Measurements from ENCODE around the gene SPOCK3. TPM values are rescaled to one million over a fixed set of nuclear protein-coding genes. Genes with fewer than 3 reads are reported as not detected.

SPOCK3 gene
- total RNA-seq, 2 donors from 2014 or later: not detected

DNA sequence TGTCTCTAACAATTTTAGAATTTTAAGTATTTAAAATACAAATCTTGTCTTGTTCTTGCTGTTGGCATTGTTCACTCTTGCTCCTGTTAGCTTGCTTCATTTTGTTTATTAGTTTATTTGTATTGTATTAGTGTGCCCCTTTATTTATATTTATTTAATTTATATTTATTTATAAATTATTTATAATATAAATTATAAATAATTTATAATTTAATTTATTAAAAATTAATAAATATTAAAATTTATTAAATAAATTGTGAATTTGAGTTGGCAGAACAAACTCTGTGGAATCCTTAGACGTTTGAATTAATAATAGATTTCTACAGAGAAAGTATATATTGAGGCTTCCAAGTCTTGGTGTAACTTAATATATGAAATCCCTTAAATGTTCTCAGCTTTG lies 331.4 kb downstream of the SPOCK3 start:
- H3K36me3 ChIP-seq: no peaks in the 10 kb centered on the region
- TF ChIP-seq, protein P1, sequence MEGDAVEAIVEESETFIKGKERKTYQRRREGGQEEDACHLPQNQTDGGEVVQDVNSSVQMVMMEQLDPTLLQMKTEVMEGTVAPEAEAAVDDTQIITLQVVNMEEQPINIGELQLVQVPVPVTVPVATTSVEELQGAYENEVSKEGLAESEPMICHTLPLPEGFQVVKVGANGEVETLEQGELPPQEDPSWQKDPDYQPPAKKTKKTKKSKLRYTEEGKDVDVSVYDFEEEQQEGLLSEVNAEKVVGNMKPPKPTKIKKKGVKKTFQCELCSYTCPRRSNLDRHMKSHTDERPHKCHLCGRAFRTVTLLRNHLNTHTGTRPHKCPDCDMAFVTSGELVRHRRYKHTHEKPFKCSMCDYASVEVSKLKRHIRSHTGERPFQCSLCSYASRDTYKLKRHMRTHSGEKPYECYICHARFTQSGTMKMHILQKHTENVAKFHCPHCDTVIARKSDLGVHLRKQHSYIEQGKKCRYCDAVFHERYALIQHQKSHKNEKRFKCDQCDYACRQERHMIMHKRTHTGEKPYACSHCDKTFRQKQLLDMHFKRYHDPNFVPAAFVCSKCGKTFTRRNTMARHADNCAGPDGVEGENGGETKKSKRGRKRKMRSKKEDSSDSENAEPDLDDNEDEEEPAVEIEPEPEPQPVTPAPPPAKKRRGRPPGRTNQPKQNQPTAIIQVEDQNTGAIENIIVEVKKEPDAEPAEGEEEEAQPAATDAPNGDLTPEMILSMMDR (IDR thresholded peaks at IDR 0.05): no peak
- no peak overlapping the region for H3K27ac ChIP-seq
- no peaks in the 10 kb centered on the region for H3K9me3 ChIP-seq
- H3K4me1 ChIP-seq: no peaks in the 10 kb centered on the region
- no peak for DNase-seq (ENCODE audit: low spot score)
- no peak overlapping the region for H3K4me3 ChIP-seq
- H3K27me3 ChIP-seq: no peaks in the 10 kb centered on the region

DNA sequence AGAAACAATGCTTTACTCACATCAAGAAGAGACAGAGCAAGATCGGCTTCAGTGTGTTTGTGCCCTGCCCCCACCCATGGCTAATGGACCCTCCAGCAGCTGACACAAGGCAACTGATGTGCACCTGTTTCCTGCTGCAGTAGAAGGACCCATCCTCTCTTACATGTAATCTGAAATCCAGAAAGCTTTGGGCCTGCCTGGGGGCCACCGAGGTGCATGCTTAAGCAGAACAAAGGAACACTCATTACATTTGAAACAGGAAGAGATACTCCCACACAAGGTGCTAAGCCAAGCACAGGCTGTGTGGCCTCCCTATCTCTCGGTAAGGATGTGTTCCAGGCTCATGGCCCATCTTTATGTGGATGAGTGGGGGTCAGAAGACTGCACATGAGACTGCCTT lies 338.0 kb downstream of the SPOCK3 start:
- Histone ChIP-seq H3K27ac (no peak overlapping the region), H3K9me3 (no peaks in the 10 kb centered on the region)
- no peak for DNase-seq (ENCODE audit: low spot score)

DNA sequence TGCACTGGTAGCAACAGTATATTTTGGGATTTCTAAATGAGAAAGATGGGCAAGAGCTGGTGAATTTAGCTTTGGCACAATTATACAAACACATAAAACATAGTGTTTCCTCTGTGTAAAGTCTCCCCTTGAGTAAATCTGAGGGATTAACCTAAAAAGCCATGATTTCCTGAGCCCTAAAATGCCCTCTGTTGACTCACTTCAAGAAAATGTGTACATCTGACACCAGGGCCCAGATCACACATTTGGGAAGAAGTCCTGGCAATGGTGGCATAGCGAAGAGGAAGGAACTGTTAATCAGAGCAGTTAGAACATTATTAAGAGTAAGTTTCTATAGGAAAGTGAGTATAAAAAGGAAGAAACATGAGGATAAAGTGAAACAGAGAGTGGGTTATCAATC lies 338.5 kb downstream of the SPOCK3 start:
- Histone ChIP-seq H3K4me3 (no peak overlapping the region), H3K36me3 (no peaks in the 10 kb centered on the region), H3K4me1 (no peaks in the 10 kb centered on the region), H3K27me3 (no peaks in the 10 kb centered on the region), H3K27ac (no peak overlapping the region), H3K9me3 (no peaks in the 10 kb centered on the region)
- TF ChIP-seq, protein P1 (IDR thresholded peaks at IDR 0.05): no peak
- DNase-seq (ENCODE audit: low spot score): no peak

More for the DNA sequence above, 338.0 kb downstream of the SPOCK3 start:
- Histone ChIP-seq H3K4me1 (no peaks in the 10 kb centered on the region), H3K36me3 (no peaks in the 10 kb centered on the region), H3K27me3 (no peaks in the 10 kb centered on the region), H3K4me3 (no peak overlapping the region)
- TF ChIP-seq, protein P1 (IDR thresholded peaks at IDR 0.05): no peak

DNA sequence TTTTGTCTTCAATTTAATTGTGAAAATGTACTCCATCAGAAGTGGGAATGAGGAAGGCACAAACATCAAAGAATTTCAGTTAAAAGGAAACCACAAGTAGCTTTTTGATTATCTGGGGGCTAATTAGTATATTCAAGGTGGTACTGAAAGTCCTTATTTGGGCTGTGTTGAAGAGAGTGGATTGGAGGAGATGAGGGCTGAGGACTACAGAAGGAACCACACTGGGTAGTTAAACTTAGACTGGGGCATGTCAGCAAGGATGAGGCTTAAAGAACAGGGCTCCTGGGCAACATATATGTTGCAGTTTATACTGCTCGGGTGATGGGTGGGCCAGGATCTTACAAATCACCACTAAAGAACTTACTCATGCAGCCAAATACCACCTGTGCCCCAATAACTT lies 346.8 kb downstream of the SPOCK3 start:
- no peak for DNase-seq (ENCODE audit: low spot score)
- Histone ChIP-seq H3K4me3 (no peak overlapping the region), H3K27me3 (no peaks in the 10 kb centered on the region), H3K9me3 (no peaks in the 10 kb centered on the region), H3K27ac (no peak overlapping the region), H3K4me1 (no peaks in the 10 kb centered on the region), H3K36me3 (no peaks in the 10 kb centered on the region)
- TF ChIP-seq, protein P1 (IDR thresholded peaks at IDR 0.05): no peak

DNA sequence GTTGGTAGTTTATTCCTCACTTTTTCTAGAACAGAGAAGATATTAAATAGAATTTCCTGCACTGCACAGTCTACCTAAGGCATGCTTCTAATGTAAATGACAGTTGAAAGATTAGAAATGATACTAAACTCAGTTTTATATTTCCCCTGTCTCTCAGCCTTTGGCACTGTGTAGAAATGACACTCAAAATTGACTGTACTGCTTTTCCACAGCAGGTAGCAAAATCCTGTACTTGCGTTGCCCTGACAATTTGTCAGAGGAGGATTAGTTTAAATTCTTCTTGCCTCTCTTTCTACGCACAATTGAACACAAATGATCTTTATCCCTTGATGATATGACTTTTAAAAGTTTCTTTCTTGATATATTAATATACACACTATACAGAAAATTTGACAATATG lies 347.6 kb downstream of the SPOCK3 start:
- TF ChIP-seq, protein P1 (IDR thresholded peaks at IDR 0.05): no peak
- Histone ChIP-seq H3K4me3 (no peak overlapping the region), H3K27ac (no peak overlapping the region), H3K9me3 (no peaks in the 10 kb centered on the region), H3K36me3 (no peaks in the 10 kb centered on the region), H3K4me1 (no peaks in the 10 kb centered on the region), H3K27me3 (no peaks in the 10 kb centered on the region)
- no peak for DNase-seq (ENCODE audit: low spot score)

DNA sequence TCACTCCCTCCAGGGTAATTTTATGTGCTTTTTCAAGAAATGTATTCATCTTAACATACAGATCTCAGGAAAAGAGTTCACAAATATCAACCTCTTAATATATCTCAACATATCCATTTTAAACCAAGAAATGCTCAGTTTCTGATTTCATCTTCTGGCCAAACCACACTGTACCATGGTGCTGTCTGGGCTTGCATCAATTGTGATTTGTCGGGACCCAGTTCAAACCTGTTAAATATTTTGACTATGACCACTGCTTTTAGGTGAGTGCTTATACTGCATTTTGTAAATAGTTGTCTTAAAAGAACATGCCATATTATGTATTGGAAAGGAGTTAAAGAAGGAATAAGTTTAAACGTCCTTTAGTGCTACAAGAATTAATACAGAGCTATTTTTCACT lies 352.1 kb downstream of the SPOCK3 start:
- no peaks in the 10 kb centered on the region for H3K9me3 ChIP-seq
- no peak overlapping the region for H3K4me3 ChIP-seq
- no peaks in the 10 kb centered on the region for H3K36me3 ChIP-seq
- no peak overlapping the region for H3K27ac ChIP-seq
- TF ChIP-seq, protein P1 (IDR thresholded peaks at IDR 0.05): no peak
- no peaks in the 10 kb centered on the region for H3K4me1 ChIP-seq
- H3K27me3 ChIP-seq: no peaks in the 10 kb centered on the region
- no peak for DNase-seq (ENCODE audit: low spot score)
